ENCODE measurements around the gene STX18.

The STX18 gene

GRCh38 chr4:4418676-4419390 is 123.0 kb downstream of the STX18 start:
- no peak for DNase-seq (ENCODE audit: low read depth)

- DNase-seq (ENCODE audit: low read depth) = no peak
Measured at GRCh38 chr4:4417886-4418285, 124.0 kb downstream of the STX18 start.

GRCh38 chr4:4416981-4417380 is 124.9 kb downstream of the STX18 start:
- no peak for DNase-seq (ENCODE audit: low read depth)

- no peak for DNase-seq (ENCODE audit: low read depth)
Measured at GRCh38 chr4:4415806-4416805, 125.7 kb downstream of the STX18 start.

GRCh38 chr4:4415107-4415805 is 126.6 kb downstream of the STX18 start:
- no peak for DNase-seq (ENCODE audit: low read depth)

GRCh38 chr4:4413806-4414205 is 128.0 kb downstream of the STX18 start:
- DNase-seq (ENCODE audit: low read depth) = no peak

GRCh38 chr4:4413373-4413725 is 128.5 kb downstream of the STX18 start:
- DNase-seq (ENCODE audit: low read depth) = no peak

- DNase-seq (ENCODE audit: low read depth) = no peak
Measured at GRCh38 chr4:4412641-4413372, 129.0 kb downstream of the STX18 start.

GRCh38 chr4:4411906-4412305 is 129.9 kb downstream of the STX18 start:
- no peak for DNase-seq (ENCODE audit: low read depth)

GRCh38 chr4:4410271-4410670 is 131.6 kb downstream of the STX18 start:
- DNase-seq (ENCODE audit: low read depth) = no peak

GRCh38 chr4:4409416-4410115 is 132.3 kb downstream of the STX18 start:
- DNase-seq (ENCODE audit: low read depth) = no peak

- DNase-seq (ENCODE audit: low read depth) = no peak
Measured at GRCh38 chr4:4408576-4409335, 133.1 kb downstream of the STX18 start.

GRCh38 chr4:4408132-4408523 is 133.7 kb downstream of the STX18 start:
- DNase-seq (ENCODE audit: low read depth) = no peak

- no peak for DNase-seq (ENCODE audit: low read depth)
Measured at GRCh38 chr4:4407299-4408131, 134.3 kb downstream of the STX18 start.

- DNase-seq (ENCODE audit: low read depth) = no peak
Measured at GRCh38 chr4:4406455-4407298, 135.2 kb downstream of the STX18 start.

- DNase-seq (ENCODE audit: low read depth) = no peak
Measured at GRCh38 chr4:4405358-4405962, 136.4 kb downstream of the STX18 start.

- DNase-seq (ENCODE audit: low read depth) = no peak
Measured at GRCh38 chr4:4402966-4403365, 138.9 kb downstream of the STX18 start.

GRCh38 chr4:4401036-4401435 is 140.8 kb downstream of the STX18 start:
- DNase-seq (ENCODE audit: low read depth) = no peak
